Activated CD4-positive, alpha-beta T cell treated with anti-CD3 and anti-CD28 coated beads for 1 hour (primary cell): ENCODE measurements around the gene NPFF.
"Not testable (repeated sequence)": the region's sequence is repeated elsewhere in the genome, so short reads cannot be mapped to it uniquely, and the experiment has no call there.

Experiments
- DNase-seq: peaks from one replicate; pipeline ENCODE4 v3.0.0-alpha.2; 2020

Gene NPFF

GRCh38 chr12:53493610-53494391 is 13.5 kb downstream of the NPFF start:
- DNase-seq = no peak

- DNase-seq = peak; percentile 75
These were observed 14.3 kb downstream of the NPFF start for GRCh38 chr12:53492830-53493609.

GRCh38 chr12:53492188-53492587 is 15.1 kb downstream of the NPFF start:
- no peak for DNase-seq

GRCh38 chr12:53489242-53489864 is 17.9 kb downstream of the NPFF start:
- no peak for DNase-seq

- DNase-seq = no peak
These were observed 20.4 kb downstream of the NPFF start for GRCh38 chr12:53486736-53487487.

GRCh38 chr12:53485955-53486735 is 21.1 kb downstream of the NPFF start:
- DNase-seq = no peak

- DNase-seq = no peak
These were observed 22.4 kb downstream of the NPFF start for GRCh38 chr12:53484686-53485575.

GRCh38 chr12:53483979-53484377 is 23.3 kb downstream of the NPFF start:
- no peak for DNase-seq

- no peak for DNase-seq
These were observed 23.9 kb downstream of the NPFF start for GRCh38 chr12:53483225-53483978.

GRCh38 chr12:53482626-53483168 is 24.6 kb downstream of the NPFF start:
- DNase-seq = no peak

GRCh38 chr12:53481939-53482586 is 25.2 kb downstream of the NPFF start:
- no peak for DNase-seq

GRCh38 chr12:53481458-53481857 is 25.8 kb downstream of the NPFF start:
- not testable (repeated sequence) for DNase-seq

- no peak for DNase-seq
These were observed 26.5 kb downstream of the NPFF start for GRCh38 chr12:53480491-53481442.

GRCh38 chr12:53479331-53479730 is 28.0 kb downstream of the NPFF start:
- DNase-seq = no peak

GRCh38 chr12:53478865-53479264 is 28.4 kb downstream of the NPFF start:
- DNase-seq = no peak

- DNase-seq = no peak
These were observed 30.5 kb downstream of the NPFF start for GRCh38 chr12:53476769-53477209.

GRCh38 chr12:53474819-53475218 is 32.5 kb downstream of the NPFF start:
- no peak for DNase-seq

GRCh38 chr12:53474077-53474476 is 33.2 kb downstream of the NPFF start:
- no peak for DNase-seq
